Colonic mucosa (tissue), 4 donors: Measurements from ENCODE around the gene ST8SIA5. TPM values are rescaled to one million over a fixed set of nuclear protein-coding genes. Genes with fewer than 3 reads are reported as not detected.

Experiments
- DNase-seq: peaks from one replicate; pipeline ENCODE4 v3.0.0-alpha.2; 2020
- H3K27ac ChIP-seq: fragments of 200-600 bp; one replicate; pipeline ENCODE4 v1.8.0; 2021
- H3K27me3 ChIP-seq: fragments of 200-600 bp; one replicate; pipeline ENCODE4 v1.8.0; 2021
- H3K36me3 ChIP-seq: fragments of 200-600 bp; one replicate; pipeline ENCODE4 v1.8.0; 2021
- H3K4me1 ChIP-seq: fragments of 200-600 bp; one replicate; pipeline ENCODE4 v1.8.0; 2021; ENCODE audit warnings: mild to moderate bottlenecking
- H3K4me3 ChIP-seq: fragments of 200-600 bp; one replicate; pipeline ENCODE4 v1.8.0; 2021
- H3K9ac ChIP-seq, 2 donors: one replicate each; pipeline ENCODE4 v1.7.0; 2013; ENCODE audit warnings: control low read depth in 2 of 2, low read depth in 2 of 2, low read length in 2 of 2
- H3K9me3 ChIP-seq: fragments of 200-600 bp; one replicate; pipeline ENCODE4 v1.8.0; 2021
- CTCF ChIP-seq: fragments of 200-600 bp; IDR thresholded peaks from one replicate; pipeline ENCODE4 v1.8.0; 2022; ENCODE audit warnings: antibody characterized with exemption, mild to moderate bottlenecking
- intact Hi-C: fragments of 100-400 bp; cut with DNase I; formaldehyde crosslinking; loops from one replicate; pipeline ENCODE4 v1.14.1; 2022
- total RNA-seq, 2 donors: library from RNA; stranded (reverse); fragmentation: NEBNext Ultra II Directional in 1 of 2; extraction: Animal tissue kit (Norgen Biotek cat#: 25700) in 1 of 2; gene quantifications; one replicate each; pipeline ENCODE4 v1.2.1, GENCODE V29; 2021
- donor health status: healthy.
- donor health status: DM: no; HTN: no; CAD: no.
- donor health status: DM: no; HTN: no; CAD: no.

ST8SIA5 gene
- total RNA-seq, 2 donors from 2014 or later: 0.32 to 0.37 TPM

GRCh38 chr18:46678785-46679399, 78.0 kb downstream of the ST8SIA5 start:
- H3K9me3 ChIP-seq: no peaks in the 10 kb centered on the region
- no peak overlapping the region for H3K4me3 ChIP-seq
- H3K9ac ChIP-seq: no peak overlapping the region
- H3K4me1 ChIP-seq: no peaks in the 10 kb centered on the region
- H3K27me3 ChIP-seq: no peaks in the 10 kb centered on the region
- no peaks in the 10 kb centered on the region for H3K36me3 ChIP-seq
- TF ChIP-seq CTCF: no peak
- intact Hi-C loops: no loop called here
- DNase-seq: no peak
- H3K27ac ChIP-seq: no peak overlapping the region

GRCh38 chr18:46678041-46678440, 78.8 kb downstream of the ST8SIA5 start:
- H3K4me1 ChIP-seq: no peaks in the 10 kb centered on the region
- H3K4me3 ChIP-seq: no peak overlapping the region
- intact Hi-C loops: no loop called here
- TF ChIP-seq CTCF: no peak
- no peaks in the 10 kb centered on the region for H3K36me3 ChIP-seq
- H3K9me3 ChIP-seq: no peaks in the 10 kb centered on the region
- DNase-seq: no peak
- no peak overlapping the region for H3K27ac ChIP-seq
- H3K9ac ChIP-seq: no peak overlapping the region
- H3K27me3 ChIP-seq: no peaks in the 10 kb centered on the region

- H3K4me3 ChIP-seq: no peak overlapping the region
- no peak for TF ChIP-seq CTCF
- H3K9ac ChIP-seq: no peak overlapping the region
- H3K9me3 ChIP-seq: no peaks in the 10 kb centered on the region
- intact Hi-C loops: no loop called here
- H3K36me3 ChIP-seq: no peaks in the 10 kb centered on the region
- no peaks in the 10 kb centered on the region for H3K4me1 ChIP-seq
- H3K27me3 ChIP-seq: no peaks in the 10 kb centered on the region
- H3K27ac ChIP-seq: no peak overlapping the region
- DNase-seq: no peak
Observed at GRCh38 chr18:46677611-46678010, 79.2 kb downstream of the ST8SIA5 start.

- no peak for TF ChIP-seq CTCF
- no peaks in the 10 kb centered on the region for H3K27me3 ChIP-seq
- no peak overlapping the region for H3K9ac ChIP-seq
- no peak for DNase-seq
- no peaks in the 10 kb centered on the region for H3K4me1 ChIP-seq
- no peaks in the 10 kb centered on the region for H3K36me3 ChIP-seq
- no peak overlapping the region for H3K27ac ChIP-seq
- intact Hi-C loops: no loop called here
- no peaks in the 10 kb centered on the region for H3K9me3 ChIP-seq
- no peak overlapping the region for H3K4me3 ChIP-seq
Observed at GRCh38 chr18:46676182-46676835, 80.5 kb downstream of the ST8SIA5 start.

- Histone ChIP-seq H3K9ac (no peak overlapping the region), H3K36me3 (no peaks in the 10 kb centered on the region), H3K9me3 (no peaks in the 10 kb centered on the region), H3K4me1 (no peaks in the 10 kb centered on the region), H3K4me3 (no peak overlapping the region), H3K27me3 (no peaks in the 10 kb centered on the region), H3K27ac (no peak overlapping the region)
- DNase-seq: no peak
- TF ChIP-seq CTCF: no peak
- intact Hi-C loops: no loop called here
Observed at GRCh38 chr18:46675112-46675511, 81.7 kb downstream of the ST8SIA5 start.
